Hepatic stellate cell (primary cell): ENCODE results near the gene ARHGEF16.
A peak's percentile ranks its signal among the peaks of the same experiment; 100 is the strongest.

Source experiments
- DNase-seq: peaks from one replicate; pipeline ENCODE4 v3.0.0; 2011; ENCODE audit warnings: low spot score

ARHGEF16 gene

GRCh38 chr1:3502641-3503524 is 48.4 kb downstream of the ARHGEF16 start:
- no peak for DNase-seq

GRCh38 chr1:3503525-3503886 is 49.0 kb downstream of the ARHGEF16 start:
- no peak for DNase-seq

- DNase-seq = peak; percentile 82
Measured at GRCh38 chr1:3504151-3504821, 49.8 kb downstream of the ARHGEF16 start.

- no peak for DNase-seq
Measured at GRCh38 chr1:3504822-3505153, 50.3 kb downstream of the ARHGEF16 start.

- no peak for DNase-seq
Measured at GRCh38 chr1:3505161-3505560, 50.7 kb downstream of the ARHGEF16 start.

GRCh38 chr1:3506041-3506440 is 51.6 kb downstream of the ARHGEF16 start:
- no peak for DNase-seq

- DNase-seq = no peak
Measured at GRCh38 chr1:3506943-3507342, 52.5 kb downstream of the ARHGEF16 start.

- DNase-seq = no peak
Measured at GRCh38 chr1:3507636-3508275, 53.3 kb downstream of the ARHGEF16 start.

- no peak for DNase-seq
Measured at GRCh38 chr1:3508757-3509415, 54.4 kb downstream of the ARHGEF16 start.

- no peak for DNase-seq
Measured at GRCh38 chr1:3509721-3510120, 55.3 kb downstream of the ARHGEF16 start.

- no peak for DNase-seq
Measured at GRCh38 chr1:3510136-3510955, 55.9 kb downstream of the ARHGEF16 start.

- DNase-seq = no peak
Measured at GRCh38 chr1:3510956-3511250, 56.4 kb downstream of the ARHGEF16 start.

- DNase-seq = no peak
Measured at GRCh38 chr1:3511306-3511705, 56.8 kb downstream of the ARHGEF16 start.

GRCh38 chr1:3511856-3512255 is 57.4 kb downstream of the ARHGEF16 start:
- DNase-seq = no peak

- no peak for DNase-seq
Measured at GRCh38 chr1:3514404-3514803, 59.9 kb downstream of the ARHGEF16 start.

- DNase-seq = no peak
Measured at GRCh38 chr1:3515272-3515671, 60.8 kb downstream of the ARHGEF16 start.

- DNase-seq = no peak
Measured at GRCh38 chr1:3515774-3516480, 61.5 kb downstream of the ARHGEF16 start.

GRCh38 chr1:3516481-3516869 is 62.0 kb downstream of the ARHGEF16 start:
- no peak for DNase-seq

- DNase-seq = no peak
Measured at GRCh38 chr1:3516911-3517675, 62.6 kb downstream of the ARHGEF16 start.

- no peak for DNase-seq
Measured at GRCh38 chr1:3518256-3518655, 63.8 kb downstream of the ARHGEF16 start.

GRCh38 chr1:3518756-3519155 is 64.3 kb downstream of the ARHGEF16 start:
- no peak for DNase-seq
